Activated naive CD8-positive, alpha-beta T cell treated with anti-CD3 and anti-CD28 coated beads, Interleukin-2, amount 10 ng/mL, durations not matched to agents 7 days and 5 days (primary cell): ENCODE data around the gene CD59. TPM values are rescaled to one million over a fixed set of nuclear protein-coding genes. Genes with fewer than 3 reads are reported as not detected.

ENCODE experiments used
- ATAC-seq: fragments of 150-1000 bp; cut with Tn5 transposase; one replicate; pipeline ENCODE4 v1.10.0; 2021; ENCODE audit warnings: low read depth, moderate library complexity
- POLR2A ChIA-PET: fragments of 350-600 bp; sonication (Branson Sonifier 250); formaldehyde crosslinking; loops from one replicate; lab custom pipeline; 2021; ENCODE audit warnings: antibody characterized with exemption; lab: Charles Lee
- DNase-seq: peaks from one replicate; pipeline ENCODE4 v3.0.0; 2021
- H3K27ac Mint-ChIP-seq: one replicate; pipeline ENCODE4 v1.8.0; 2022; ENCODE audit warnings: mild to moderate bottlenecking, mixed read lengths
- H3K27me3 Mint-ChIP-seq: one replicate; pipeline ENCODE4 v1.8.0; 2022; ENCODE audit warnings: mild to moderate bottlenecking, moderate library complexity, mixed read lengths
- H3K36me3 Mint-ChIP-seq: one replicate; pipeline ENCODE4 v1.8.0; 2021; ENCODE audit warnings: mild to moderate bottlenecking, mixed read lengths
- H3K4me1 Mint-ChIP-seq: one replicate; pipeline ENCODE4 v1.8.0; 2021; ENCODE audit warnings: mixed read lengths
- H3K4me3 Mint-ChIP-seq: one replicate; pipeline ENCODE4 v1.8.0; 2022; ENCODE audit warnings: mild to moderate bottlenecking, moderate library complexity, mixed read lengths
- H3K9me3 Mint-ChIP-seq: one replicate; pipeline ENCODE4 v1.8.0; 2021; ENCODE audit warnings: mixed read lengths
- total RNA-seq, 2 experiments: library from RNA; stranded (reverse); gene quantifications; one replicate each; pipeline ENCODE4 v1.2.3, GENCODE V29; 2021

CD59 gene
- total RNA-seq, 2 experiments from 2014 or later, result 57.0 to 59.3 TPM

GRCh38 chr11:33701302-33702230, 34.7 kb downstream of the CD59 start:
- ATAC-seq, result no peak
- Mint-ChIP-seq H3K4me3 (peak overlapping the region; percentile 83), H3K27ac (peak overlapping the region; percentile 82), H3K36me3 (peaks cover 4% of the 10 kb centered on the region), H3K4me1 (peaks cover 21% of the 10 kb centered on the region), H3K27me3 (peaks cover 24% of the 10 kb centered on the region), H3K9me3 (no peaks in the 10 kb centered on the region)
- POLR2A ChIA-PET, result interaction anchor here (0.9 to 1.0 kb wide), 2 partner anchors 35 to 46 kb away, joined by 3 read pairs; no protein-coding TSS in a partner anchor
- DNase-seq, result no peak

GRCh38 chr11:33700502-33701271, 35.5 kb downstream of the CD59 start, which contains the start of gene C11orf91:
TSS of gene C11orf91 (minus strand) at chr11:33700826. CDS start at chr11:33700740, 86 bp downstream.
- Mint-ChIP-seq H3K36me3 (no peaks in the 10 kb centered on the region), H3K4me1 (peaks cover 22% of the 10 kb centered on the region), H3K4me3 (peak within 1 kb of the TSS; percentile 83), H3K27ac (peak within 1 kb of the TSS; percentile 82), H3K9me3 (no peaks in the 10 kb centered on the region), H3K27me3 (peaks cover 32% of the 10 kb centered on the region)
- peak; percentile 93 for ATAC-seq
- DNase-seq, result peak; percentile 99
- POLR2A ChIA-PET, result interaction anchor here (0.9 to 1.0 kb wide), 2 partner anchors 36 to 47 kb away, joined by 3 read pairs; no protein-coding TSS in a partner anchor

GRCh38 chr11:33700063-33700501, 36.1 kb downstream of the CD59 start:
- Mint-ChIP-seq H3K4me3 (peak overlapping the region; percentile 82), H3K27me3 (peaks cover 32% of the 10 kb centered on the region), H3K36me3 (no peaks in the 10 kb centered on the region), H3K27ac (peak overlapping the region; percentile 30), H3K9me3 (no peaks in the 10 kb centered on the region), H3K4me1 (peaks cover 22% of the 10 kb centered on the region)
- ATAC-seq, result no peak
- no peak for DNase-seq
- POLR2A ChIA-PET, result no interaction called here

GRCh38 chr11:33699515-33700062, 36.6 kb downstream of the CD59 start:
- POLR2A ChIA-PET, result no interaction called here
- no peaks in the 10 kb centered on the region for H3K36me3 Mint-ChIP-seq
- H3K4me1 Mint-ChIP-seq, result peaks cover 22% of the 10 kb centered on the region
- peaks cover 32% of the 10 kb centered on the region for H3K27me3 Mint-ChIP-seq
- peak overlapping the region; percentile 30 for H3K27ac Mint-ChIP-seq
- no peak for ATAC-seq
- no peak for DNase-seq
- H3K4me3 Mint-ChIP-seq, result peak overlapping the region; percentile 82
- no peaks in the 10 kb centered on the region for H3K9me3 Mint-ChIP-seq

- H3K27me3 Mint-ChIP-seq, result peaks cover 32% of the 10 kb centered on the region
- peaks cover 22% of the 10 kb centered on the region for H3K4me1 Mint-ChIP-seq
- DNase-seq, result no peak
- no peak overlapping the region for H3K27ac Mint-ChIP-seq
- H3K9me3 Mint-ChIP-seq, result no peaks in the 10 kb centered on the region
- no peak for ATAC-seq
- no peaks in the 10 kb centered on the region for H3K36me3 Mint-ChIP-seq
- POLR2A ChIA-PET, result no interaction called here
- H3K4me3 Mint-ChIP-seq, result no peak overlapping the region
These were observed 37.3 kb downstream of the CD59 start for GRCh38 chr11:33698921-33699320.

GRCh38 chr11:33697997-33698396, 38.2 kb downstream of the CD59 start:
- POLR2A ChIA-PET, result no interaction called here
- Mint-ChIP-seq H3K4me1 (peaks cover 22% of the 10 kb centered on the region), H3K27ac (no peak overlapping the region), H3K27me3 (peaks cover 30% of the 10 kb centered on the region), H3K9me3 (no peaks in the 10 kb centered on the region), H3K4me3 (no peak overlapping the region), H3K36me3 (no peaks in the 10 kb centered on the region)
- DNase-seq, result no peak
- no peak for ATAC-seq

- ATAC-seq, result no peak
- no peaks in the 10 kb centered on the region for H3K36me3 Mint-ChIP-seq
- POLR2A ChIA-PET, result no interaction called here
- peaks cover 30% of the 10 kb centered on the region for H3K27me3 Mint-ChIP-seq
- H3K4me1 Mint-ChIP-seq, result peaks cover 22% of the 10 kb centered on the region
- no peaks in the 10 kb centered on the region for H3K9me3 Mint-ChIP-seq
- no peak overlapping the region for H3K4me3 Mint-ChIP-seq
- H3K27ac Mint-ChIP-seq, result peak overlapping the region; percentile 5
- no peak for DNase-seq
These were observed 39.1 kb downstream of the CD59 start for GRCh38 chr11:33696931-33697638.

- peaks cover 19% of the 10 kb centered on the region for H3K4me1 Mint-ChIP-seq
- DNase-seq (no peak), ATAC-seq (no peak)
- POLR2A ChIA-PET, result no interaction called here
- H3K27me3 Mint-ChIP-seq, result peaks cover 30% of the 10 kb centered on the region
- H3K9me3 Mint-ChIP-seq, result no peaks in the 10 kb centered on the region
- no peak overlapping the region for H3K4me3 Mint-ChIP-seq
- H3K27ac Mint-ChIP-seq, result no peak overlapping the region
- H3K36me3 Mint-ChIP-seq, result no peaks in the 10 kb centered on the region
These were observed 39.8 kb downstream of the CD59 start for GRCh38 chr11:33696411-33696810.

- Mint-ChIP-seq H3K27me3 (peaks cover 30% of the 10 kb centered on the region), H3K27ac (no peak overlapping the region), H3K4me3 (no peak overlapping the region), H3K9me3 (no peaks in the 10 kb centered on the region), H3K4me1 (peaks cover 13% of the 10 kb centered on the region), H3K36me3 (no peaks in the 10 kb centered on the region)
- DNase-seq, result no peak
- no peak for ATAC-seq
- POLR2A ChIA-PET, result no interaction called here
These were observed 41.1 kb downstream of the CD59 start for GRCh38 chr11:33695051-33695566.

GRCh38 chr11:33694346-33695050, 41.7 kb downstream of the CD59 start:
- Mint-ChIP-seq H3K9me3 (no peaks in the 10 kb centered on the region), H3K27me3 (peaks cover 27% of the 10 kb centered on the region), H3K4me1 (peaks cover 10% of the 10 kb centered on the region), H3K36me3 (no peaks in the 10 kb centered on the region), H3K27ac (no peak overlapping the region), H3K4me3 (no peak overlapping the region)
- DNase-seq, result no peak
- POLR2A ChIA-PET, result no interaction called here
- no peak for ATAC-seq

- H3K27me3 Mint-ChIP-seq, result peaks cover 16% of the 10 kb centered on the region
- peaks cover 10% of the 10 kb centered on the region for H3K4me1 Mint-ChIP-seq
- no peak overlapping the region for H3K4me3 Mint-ChIP-seq
- no peaks in the 10 kb centered on the region for H3K9me3 Mint-ChIP-seq
- DNase-seq, result no peak
- no peaks in the 10 kb centered on the region for H3K36me3 Mint-ChIP-seq
- POLR2A ChIA-PET, result no interaction called here
- H3K27ac Mint-ChIP-seq, result no peak overlapping the region
- no peak for ATAC-seq
These were observed 43.7 kb downstream of the CD59 start for GRCh38 chr11:33692541-33692940.

GRCh38 chr11:33692013-33692504, 44.2 kb downstream of the CD59 start:
- no peak overlapping the region for H3K4me3 Mint-ChIP-seq
- peaks cover 10% of the 10 kb centered on the region for H3K4me1 Mint-ChIP-seq
- H3K27me3 Mint-ChIP-seq, result peaks cover 12% of the 10 kb centered on the region
- DNase-seq, result no peak
- no peaks in the 10 kb centered on the region for H3K36me3 Mint-ChIP-seq
- no peak overlapping the region for H3K27ac Mint-ChIP-seq
- no peak for ATAC-seq
- POLR2A ChIA-PET, result no interaction called here
- no peaks in the 10 kb centered on the region for H3K9me3 Mint-ChIP-seq
